ENCODE results near the gene MAP1LC3B. TPM values are rescaled to one million over a fixed set of nuclear protein-coding genes. Genes with fewer than 3 reads are reported as not detected.
"Not testable (repeated sequence)": the region's sequence is repeated elsewhere in the genome, so short reads cannot be mapped to it uniquely, and the experiment has no call there.

The MAP1LC3B gene
- total RNA-seq, 1 donor from 2014 or later: 15.1 TPM

DNA sequence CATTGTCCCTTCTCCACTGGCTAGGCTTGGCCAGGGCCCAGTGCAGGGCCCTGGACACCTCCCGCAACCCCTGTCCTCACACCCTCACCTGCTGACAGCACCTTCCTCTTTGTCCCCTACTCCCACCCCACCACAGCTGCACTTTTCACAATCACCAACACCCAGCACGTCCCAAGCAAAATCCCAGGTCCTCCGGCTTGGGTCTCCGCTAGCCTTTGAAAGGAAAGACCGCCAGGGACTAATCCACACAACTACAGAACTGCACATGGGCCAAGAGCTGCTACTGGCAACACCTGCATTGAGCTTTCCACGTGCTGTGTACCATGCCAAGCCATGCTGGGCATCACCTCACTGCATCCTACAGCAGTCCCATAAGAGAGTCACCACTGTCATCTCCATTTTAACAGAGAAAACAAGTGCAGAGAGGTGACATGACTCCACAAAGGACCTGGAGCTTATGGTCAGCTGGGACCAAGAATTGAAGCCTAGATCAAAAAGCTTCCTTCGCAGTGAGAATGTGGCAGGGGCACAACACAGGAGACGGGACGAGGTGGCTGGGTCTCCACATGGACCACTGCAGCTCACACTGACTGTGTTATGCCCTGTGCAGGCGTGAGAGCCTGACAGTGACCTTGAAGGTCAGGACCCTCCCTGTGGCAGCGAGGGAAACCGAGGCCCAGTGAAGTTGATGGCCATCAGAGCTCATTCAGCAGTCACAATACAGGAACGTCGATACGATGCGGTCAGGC, 31.1 kb upstream of the MAP1LC3B start:
- DNase-seq (ENCODE audit: low spot score) (no peak), ATAC-seq (no peak)

GRCh38 chr16:87361916-87362619, 30.1 kb upstream of the MAP1LC3B start:
- DNase-seq (ENCODE audit: low spot score) (no peak), ATAC-seq (no peak)

DNA sequence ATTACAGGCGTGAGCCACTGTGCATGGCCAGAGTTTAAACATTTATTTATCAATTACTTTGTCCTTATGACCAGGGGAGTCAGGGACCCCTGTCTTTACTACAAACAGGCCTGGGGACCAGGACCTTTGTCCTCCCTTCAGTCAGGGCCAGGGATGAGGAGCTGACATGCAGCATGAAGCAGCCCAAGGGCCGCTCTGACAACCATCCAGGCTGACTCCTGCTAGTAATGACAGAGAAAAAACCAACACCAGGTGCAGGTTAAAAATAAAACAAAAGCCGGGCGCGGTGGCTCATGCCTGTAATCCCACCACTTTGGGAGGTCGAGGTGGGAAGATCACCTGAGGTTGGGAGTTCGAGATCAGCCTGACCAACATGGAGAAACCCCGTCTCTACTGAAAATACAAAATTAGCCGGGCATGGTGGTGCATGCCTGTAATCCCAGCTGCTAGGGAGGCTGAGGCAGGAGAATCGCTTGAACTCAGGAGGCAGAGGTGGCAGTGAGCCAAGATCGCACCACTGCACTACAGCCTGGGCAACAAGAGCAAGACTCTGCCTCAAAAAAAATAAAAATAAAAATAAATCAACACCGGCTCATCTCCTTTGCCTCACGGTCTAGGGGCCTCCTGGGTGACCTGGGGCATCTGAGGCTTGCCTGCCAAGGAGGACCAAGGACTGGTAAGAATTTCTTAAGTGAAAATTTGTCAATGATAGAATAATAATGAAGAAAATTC, 29.1 kb upstream of the MAP1LC3B start:
- ATAC-seq; DNase-seq (ENCODE audit: low spot score): not testable (repeated sequence)

GRCh38 chr16:87363771-87364455, 28.2 kb upstream of the MAP1LC3B start:
- ATAC-seq: peak; percentile 54
- DNase-seq (ENCODE audit: low spot score): no peak

DNA sequence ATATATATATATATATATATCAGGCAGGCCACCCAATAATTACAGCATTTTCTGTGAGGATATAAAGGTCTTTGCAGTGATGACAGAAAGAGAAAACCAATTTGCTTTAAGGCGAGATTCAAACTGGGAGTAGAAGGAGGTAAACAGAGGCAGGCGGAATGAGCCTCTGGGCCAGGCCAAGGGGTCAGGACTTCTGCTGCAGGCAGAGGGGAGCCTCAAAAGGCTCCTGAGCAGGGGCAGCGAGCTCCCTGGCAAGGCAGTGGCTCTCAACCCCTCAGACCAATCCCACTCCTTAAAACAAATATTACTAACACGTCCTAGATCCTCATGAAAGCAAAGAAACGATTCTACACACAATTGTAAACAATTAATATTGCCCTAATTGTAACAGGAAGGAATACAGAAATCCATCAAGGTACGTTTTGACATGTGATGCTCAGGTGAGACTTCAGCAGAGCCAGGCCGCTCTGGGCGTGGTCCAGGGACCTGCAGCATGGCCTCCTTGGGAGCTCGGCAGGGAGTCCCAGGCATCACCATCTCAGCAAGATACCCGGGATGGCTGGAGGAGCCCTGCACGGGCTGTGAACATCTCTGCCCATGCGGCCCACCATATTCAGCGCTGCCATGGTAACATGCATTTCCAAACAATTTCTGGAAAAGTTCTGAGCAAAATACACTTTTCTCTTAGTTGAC, 27.0 kb upstream of the MAP1LC3B start:
- DNase-seq (ENCODE audit: low spot score) (no peak), ATAC-seq (no peak)

DNA sequence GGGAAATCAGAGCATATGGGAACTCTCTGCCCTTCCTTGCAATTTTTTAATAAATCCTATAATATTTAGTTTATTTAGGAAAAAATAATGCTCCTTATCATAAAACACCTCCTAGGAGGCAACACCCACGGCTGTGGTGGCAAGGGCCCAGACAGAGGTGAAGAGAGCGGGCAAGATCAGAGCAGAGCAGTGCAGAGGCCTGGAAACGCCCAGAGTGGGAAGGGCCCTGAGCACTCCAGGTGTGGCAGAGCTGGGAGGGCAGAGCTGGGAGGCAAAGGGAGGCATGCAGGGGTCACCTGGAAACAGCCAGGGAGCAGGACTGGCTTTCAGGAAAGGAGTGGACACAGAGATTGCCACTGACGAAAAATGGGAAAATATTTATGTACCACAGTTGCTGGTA, 25.8 kb upstream of the MAP1LC3B start:
- no peak for ATAC-seq
- no peak for DNase-seq (ENCODE audit: low spot score)

DNA sequence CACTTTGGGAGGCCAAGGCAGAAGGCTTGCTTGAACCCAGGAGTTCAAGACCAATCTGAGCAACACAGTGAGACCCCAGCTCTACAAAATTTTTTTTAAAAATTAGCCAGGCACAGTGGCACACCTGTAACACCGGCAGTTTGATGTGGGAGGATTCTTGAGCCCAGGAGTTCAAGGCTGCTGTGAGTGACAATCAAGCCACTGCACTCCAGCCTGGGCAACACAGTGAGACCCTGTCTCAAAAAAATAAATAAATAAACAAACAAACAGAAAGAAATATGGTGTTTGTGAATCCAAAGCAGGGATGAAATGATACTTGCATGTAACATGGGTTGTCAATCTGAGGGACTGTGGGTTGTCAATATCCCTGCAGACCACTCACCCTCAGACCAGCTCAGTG, 25.2 kb upstream of the MAP1LC3B start:
- ATAC-seq (no peak), DNase-seq (ENCODE audit: low spot score) (no peak)

DNA sequence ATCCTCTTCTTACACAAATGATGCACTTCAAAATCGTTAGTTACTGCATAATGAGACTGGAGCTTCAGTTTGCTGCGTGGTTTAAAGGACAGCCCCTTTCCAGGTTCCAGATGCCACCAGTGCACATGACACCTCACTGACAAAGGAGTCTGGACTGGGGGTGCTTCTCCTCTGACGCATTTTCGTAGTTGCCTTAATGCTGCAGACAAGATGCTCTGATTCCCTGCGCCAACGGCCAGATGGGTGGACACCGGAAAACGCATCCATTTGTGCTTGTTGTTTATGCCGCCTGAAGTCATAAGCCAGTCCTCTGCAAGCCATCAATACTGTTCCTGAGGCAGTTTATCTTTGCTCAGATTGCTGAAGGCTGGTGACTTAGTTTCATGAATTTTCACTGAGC, 24.6 kb upstream of the MAP1LC3B start:
- DNase-seq (ENCODE audit: low spot score) (no peak), ATAC-seq (no peak)

DNA sequence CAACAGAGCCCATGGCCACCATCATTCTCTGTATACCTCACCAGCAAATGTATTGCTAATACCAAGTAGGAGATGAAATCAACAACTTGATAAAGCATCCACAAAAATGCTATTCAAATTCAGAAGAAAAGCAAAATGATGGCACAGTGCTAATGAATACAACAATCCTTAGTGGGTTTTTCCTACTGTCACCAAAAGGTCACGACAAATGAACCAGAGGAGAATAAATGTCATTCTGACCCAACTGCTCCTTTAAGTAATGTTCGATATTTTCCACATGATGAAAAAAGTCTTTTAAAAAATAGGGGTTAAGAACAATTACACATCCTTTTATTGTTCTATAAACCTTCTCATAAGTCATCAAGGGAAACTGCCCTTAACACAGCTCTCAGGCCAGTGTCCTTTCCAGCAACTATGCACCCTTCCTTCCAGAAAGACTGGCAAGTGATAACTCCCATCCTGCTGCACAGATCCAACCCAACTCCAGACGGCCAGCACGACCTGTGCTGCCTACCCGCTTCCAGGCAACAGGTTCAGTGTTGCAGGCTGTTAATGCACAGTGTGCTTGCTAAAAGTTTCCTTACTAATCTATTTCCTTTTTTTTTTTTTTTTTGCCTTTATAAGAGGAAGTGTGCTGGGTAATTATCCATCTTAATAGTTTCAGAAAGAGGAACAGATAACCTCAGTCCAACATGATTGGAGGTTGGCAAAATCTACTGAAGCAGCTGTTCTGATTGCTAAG, 23.9 kb upstream of the MAP1LC3B start:
- DNase-seq (ENCODE audit: low spot score): no peak

DNA sequence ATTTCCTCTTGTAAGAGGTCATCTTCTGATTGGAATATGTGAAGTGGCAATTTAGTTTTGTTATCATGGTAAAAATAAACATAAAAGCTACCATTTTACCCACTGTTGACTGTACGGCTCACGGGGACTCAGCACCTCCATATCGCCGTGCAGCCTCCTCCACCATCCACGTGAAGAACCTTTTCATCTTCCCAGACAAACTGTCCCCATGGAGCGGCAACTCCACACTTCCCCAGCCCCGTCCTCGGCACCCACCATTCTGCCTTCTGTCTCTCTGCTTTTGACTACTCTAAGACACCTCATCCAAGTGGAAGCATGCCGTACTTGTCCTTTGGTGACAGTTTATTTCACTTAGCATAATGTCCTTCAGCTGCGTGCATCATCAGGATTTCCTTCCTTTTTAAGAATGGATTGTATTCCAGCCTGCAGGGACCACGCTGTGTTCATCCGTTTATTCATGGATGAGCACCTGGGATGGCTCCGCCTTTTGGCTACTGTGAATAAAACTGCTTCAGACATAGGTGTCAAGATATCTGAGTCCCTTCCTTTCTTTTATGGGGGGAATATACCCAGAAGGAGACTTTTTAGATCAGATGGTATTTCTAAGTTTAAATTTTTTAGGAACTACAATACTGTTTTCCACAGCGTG, 22.9 kb upstream of the MAP1LC3B start:
- DNase-seq (ENCODE audit: low spot score): no peak
- no peak for ATAC-seq

More for the DNA sequence above, 23.9 kb upstream of the MAP1LC3B start:
- no peak for ATAC-seq

DNA sequence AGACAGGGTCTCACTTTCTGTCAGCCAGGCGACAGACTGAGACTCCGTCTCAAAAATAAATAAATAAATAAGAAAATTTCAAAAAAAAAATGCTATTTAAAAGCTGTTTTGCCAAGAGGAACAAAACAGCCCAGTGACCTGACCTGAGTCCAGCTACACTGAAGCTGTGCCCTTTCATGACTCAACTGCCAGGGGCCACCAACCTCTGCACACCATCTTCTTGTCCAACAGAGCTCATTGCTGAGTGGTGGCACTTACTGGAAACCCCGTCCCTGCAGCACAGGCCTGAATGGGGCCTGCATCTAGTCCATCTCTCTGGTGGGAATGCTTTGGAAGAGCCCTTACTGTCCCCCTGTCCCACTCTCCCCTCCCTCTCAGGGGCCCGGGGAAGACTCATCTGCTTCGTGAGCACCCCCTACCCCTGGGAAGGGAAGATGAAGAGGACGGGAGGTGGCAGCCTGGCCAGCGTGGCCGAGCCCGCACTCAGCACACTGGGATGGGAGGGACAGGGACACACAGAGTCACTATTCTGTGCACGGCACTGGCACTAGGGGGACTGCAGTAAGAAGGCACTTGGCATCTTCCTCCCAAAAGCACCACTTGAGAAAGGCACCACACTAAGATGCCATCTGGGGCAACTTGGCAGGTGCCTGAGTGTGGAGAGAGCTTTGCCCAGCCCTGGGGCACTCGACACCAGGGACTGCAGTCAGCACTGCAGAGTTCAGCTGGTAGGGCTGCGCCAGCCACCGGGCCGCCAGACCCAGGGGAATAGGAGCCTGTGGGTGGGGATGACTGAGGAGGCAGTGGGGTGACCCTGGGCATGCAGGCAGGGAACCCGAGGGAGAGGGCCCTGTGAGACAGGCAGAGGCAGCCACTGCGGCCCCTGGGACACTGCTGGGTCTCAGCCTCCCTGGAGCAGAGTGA, 22.1 kb upstream of the MAP1LC3B start:
- peak; percentile 61 for ATAC-seq
- DNase-seq (ENCODE audit: low spot score): no peak

GRCh38 chr16:87371261-87371866, 20.8 kb upstream of the MAP1LC3B start:
- ATAC-seq (no peak), DNase-seq (ENCODE audit: low spot score) (no peak)

DNA sequence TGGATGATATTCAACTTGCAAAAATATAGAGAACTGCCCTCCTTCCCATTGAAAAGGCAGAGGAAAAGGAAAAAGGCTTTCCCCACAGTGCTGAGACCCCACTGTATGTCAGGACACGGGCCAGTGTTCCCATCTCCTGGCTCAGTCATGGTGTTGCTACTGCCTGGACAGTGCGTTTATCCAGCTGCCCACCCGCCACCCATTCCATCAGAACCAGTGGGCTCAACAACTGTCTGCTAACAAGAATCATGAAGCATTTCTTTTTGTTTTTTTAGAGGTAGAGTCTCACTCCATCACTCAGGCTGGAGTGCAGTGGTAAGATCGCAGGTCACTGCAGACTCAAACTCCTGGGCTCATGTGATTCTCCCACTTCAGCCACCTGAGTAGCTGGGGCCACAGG, 19.8 kb upstream of the MAP1LC3B start:
- DNase-seq (ENCODE audit: low spot score) (no peak), ATAC-seq (no peak)

GRCh38 chr16:87374313-87374712, 17.8 kb upstream of the MAP1LC3B start:
- no peak for DNase-seq (ENCODE audit: low spot score)
- no peak for ATAC-seq

DNA sequence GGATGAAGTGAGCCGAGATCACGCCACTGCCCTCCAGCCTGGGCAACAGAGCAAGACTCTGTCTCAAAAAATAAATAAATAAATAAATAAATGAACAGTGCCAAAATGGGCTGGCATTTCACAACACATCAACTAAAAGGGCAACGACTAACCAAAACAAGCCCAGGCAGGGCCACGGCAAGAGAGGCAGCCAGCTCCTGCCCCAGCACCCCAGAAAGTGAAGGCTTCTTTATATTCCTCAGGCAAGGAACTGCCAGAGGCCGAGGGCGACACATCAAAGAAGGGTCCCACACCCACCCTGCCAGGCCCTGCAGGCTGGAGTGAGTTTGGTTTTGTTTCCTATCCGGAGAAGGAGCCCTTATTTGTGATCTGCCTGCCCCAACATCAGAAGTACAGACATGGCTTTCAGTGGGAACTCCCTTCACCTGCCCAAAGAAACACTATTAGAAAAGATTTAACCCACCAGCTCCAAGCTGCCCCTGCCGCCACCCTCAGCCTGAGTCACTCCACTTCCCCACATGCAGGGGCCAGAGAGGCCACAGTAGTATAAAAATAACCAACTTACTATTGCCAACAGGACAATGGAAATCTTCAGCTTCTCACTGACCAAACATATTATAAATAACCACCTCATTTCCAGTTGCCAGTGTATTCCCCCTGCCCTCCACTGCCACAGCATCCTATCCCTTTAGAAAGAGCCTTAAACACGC, 16.6 kb upstream of the MAP1LC3B start:
- DNase-seq (ENCODE audit: low spot score) (peak; percentile 56), ATAC-seq (peak; percentile 79)

DNA sequence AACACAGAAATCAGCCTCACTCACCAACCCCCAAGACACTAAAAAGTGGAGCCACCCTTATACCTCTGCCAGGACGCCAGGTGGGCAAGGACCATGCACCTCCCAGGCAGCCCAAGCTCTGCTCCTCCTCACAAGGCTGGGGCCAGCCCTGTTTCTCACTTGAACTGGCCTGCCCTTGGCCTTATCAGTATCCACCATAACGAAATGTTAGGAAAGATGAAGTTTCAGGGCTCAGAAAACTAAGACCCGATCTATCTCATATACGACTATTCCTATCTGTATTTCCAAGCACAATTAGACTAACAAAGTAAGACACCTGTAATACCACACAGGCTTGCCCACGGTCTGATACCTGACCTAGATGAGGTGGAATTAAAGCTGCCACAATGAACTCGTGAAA, 15.5 kb upstream of the MAP1LC3B start:
- no peak for DNase-seq (ENCODE audit: low spot score)

GRCh38 chr16:87379312-87379752, 12.8 kb upstream of the MAP1LC3B start:
- not testable (repeated sequence) for ATAC-seq
- DNase-seq (ENCODE audit: low spot score): peak; percentile 59

More for the DNA sequence above, 15.5 kb upstream of the MAP1LC3B start:
- no peak for ATAC-seq

Measured in left lobe of liver (tissue), 2 donors.